ENCODE measurements around the gene AK9. TPM values are rescaled to one million over a fixed set of nuclear protein-coding genes. Genes with fewer than 3 reads are reported as not detected.

Gene AK9
- total RNA-seq, result 1.3 and 2.4 TPM in 2 replicates

GRCh38 chr6:109690737-109691621 lies at the start of gene AK9, which contains the start of gene FIG4:
Gene AK9, minus strand, starts transcription at chr6:109691202. Its CDS starts 15,457 bp downstream, at chr6:109675745.
Gene FIG4, plus strand, starts transcription at chr6:109691296. Its CDS starts 140 bp downstream, at chr6:109691436.

GRCh38 chr6:109482905-109483734 lies 207.9 kb downstream of the AK9 start, which contains the start of gene ZBTB24:
Gene ZBTB24, minus strand, starts transcription at chr6:109483219. Its CDS starts 1,193 bp downstream, at chr6:109482026.

GRCh38 chr6:109455437-109456110 lies 235.4 kb downstream of the AK9 start, which contains the start of gene MICAL1:
Gene MICAL1, minus strand, starts transcription at chr6:109455772. Its CDS starts 1,576 bp downstream, at chr6:109454196.

Other genes with a start within 250 kb of the AK9 start
- gene MICAL1, start 235.4 kb downstream of the AK9 start, total RNA-seq, result 43.4 and 45.1 TPM in 2 replicates
- 4.2 and 5.2 TPM in 2 replicates for gene ZBTB24, start 208.0 kb downstream of the AK9 start, total RNA-seq
- gene FIG4, start 94 bp upstream of the AK9 start, total RNA-seq, result 8.9 and 10.7 TPM in 2 replicates